K562 (cell line): ENCODE measurements around the gene RAB40B. TPM values are rescaled to one million over a fixed set of nuclear protein-coding genes. Genes with fewer than 3 reads are reported as not detected.

ENCODE experiments used
- ATAC-seq: fragments of 200-7000 bp; cut with Tn5 transposase; 3 replicates; pipeline ENCODE4 v1.9.1; 2020; ENCODE audit warnings: moderate library complexity
- BruUV-seq: library from RNA; stranded (reverse); fragments of 400-500 nt; replicated peaks from 2 replicates; lab custom pipeline; 2021; lab: Mats Ljungman, UMichigan
- CTCF ChIA-PET: fragments of 300-600 bp; formaldehyde crosslinking; extraction: SDS; loops from one replicate; lab custom pipeline; 2021; ENCODE audit warnings: low intra/inter-chr PET ratio; lab: Yijun Ruan, JAX
- POLR2A ChIA-PET: fragments of 300-600, 350-650 bp; sonication (Branson Sonifier 250); formaldehyde crosslinking; extraction: SDS; loops from one replicate; lab custom pipeline; 2021; ENCODE audit warnings: antibody characterized with exemption, inconsistent platforms; lab: Yijun Ruan, JAX
- DNase-seq, 4 experiments: peaks; one replicate each; pipeline versions ENCODE4 v3.0.0 to v3.0.0-alpha.2; 2011 to 2018; ENCODE audit warnings: low spot score in 3 of 4, mixed read lengths in 3 of 4; ENCODE audit errors: extremely low read depth in 1 of 4
- FAIRE-seq: peaks from 2 replicates; lab custom pipeline; 2011; peaks lifted over from hg19 to GRCh38; lab: Jason Lieb, UNC
- H2AFZ ChIP-seq: 2 replicates; pipeline ENCODE4 v1.6.0; 2011; ENCODE audit warnings: low read depth, low read length, control low read depth, inconsistent platforms
- H3K27ac ChIP-seq: fragments of 200-600 bp; 3 replicates; pipeline ENCODE4 v1.8.0; 2011; ENCODE audit warnings: low read depth, mild to moderate bottlenecking, control low read depth, inconsistent platforms, low read length, moderate library complexity, mixed read lengths; ENCODE audit errors: extremely low read depth
- H3K27me3 ChIP-seq, 2 experiments: fragments of 300-600 bp in 1 of 2; 2 replicates in 1 of 2; 3 replicates in 1 of 2; pipeline versions ENCODE4 v1.6.0 to v1.8.0; 2011; ENCODE audit warnings: inconsistent platforms in 2 of 2, low read length in 2 of 2, mild to moderate bottlenecking in 1 of 2, mixed read lengths in 1 of 2, moderate library complexity in 1 of 2; ENCODE audit not compliant: control insufficient read depth in 2 of 2, insufficient read depth in 2 of 2
- H3K36me3 ChIP-seq: fragments of 300-600 bp; 3 replicates; pipeline ENCODE4 v1.8.0; 2011; ENCODE audit warnings: mild to moderate bottlenecking, low read length, inconsistent platforms; ENCODE audit not compliant: control insufficient read depth, insufficient read depth
- H3K4me1 ChIP-seq, 2 experiments: fragments of 200-600 bp in 1 of 2; replicated peaks in 1 of 2; 2 replicates in 1 of 2; 3 replicates in 1 of 2; pipeline versions ENCODE4 v1.5.1 to v1.8.0; 2011; ENCODE audit warnings: inconsistent platforms in 2 of 2, low read length in 2 of 2, mild to moderate bottlenecking in 1 of 2, mixed read lengths in 1 of 2, moderate library complexity in 1 of 2; ENCODE audit not compliant: control insufficient read depth in 2 of 2, insufficient read depth in 2 of 2
- H3K4me2 ChIP-seq: 2 replicates; pipeline ENCODE4 v1.6.1; 2011; ENCODE audit warnings: low read length, control low read depth, inconsistent platforms, mixed read lengths; ENCODE audit not compliant: insufficient read depth
- H3K4me3 ChIP-seq: fragments of 200-600 bp; sonication (generic), shearing (Covaris generic); 2 replicates; pipeline ENCODE4 v1.5.1; 2016; ENCODE audit warnings: control low read depth, inconsistent platforms
- H3K79me2 ChIP-seq: fragments of 200-600 bp; 3 replicates; pipeline ENCODE4 v1.8.0; 2011; ENCODE audit warnings: low read length, inconsistent platforms; ENCODE audit not compliant: control insufficient read depth, insufficient read depth
- H3K9ac ChIP-seq, 2 experiments: 2 replicates each; pipeline versions ENCODE4 v1.6.0 to v1.6.1; 2011; ENCODE audit warnings: low read depth in 2 of 2, low read length in 2 of 2, control low read depth in 1 of 2, inconsistent platforms in 1 of 2, mild to moderate bottlenecking in 1 of 2, mixed read lengths in 1 of 2; ENCODE audit not compliant: insufficient read depth in 1 of 2
- H3K9me1 ChIP-seq: one replicate; pipeline ENCODE4 v1.6.0; 2011; ENCODE audit warnings: inconsistent platforms, mild to moderate bottlenecking, low read length, moderate library complexity; ENCODE audit not compliant: control insufficient read depth, insufficient read depth
- H3K9me3 ChIP-seq: replicated peaks from 2 replicates; pipeline ENCODE4 v1.5.1; 2011; ENCODE audit warnings: low read depth, low read length, inconsistent platforms; ENCODE audit not compliant: control insufficient read depth, insufficient read depth
- H4K20me1 ChIP-seq: replicated peaks from 2 replicates; pipeline ENCODE4 v1.6.1; 2011; ENCODE audit warnings: low read length, inconsistent platforms, mixed read lengths; ENCODE audit not compliant: control insufficient read depth, insufficient read depth
- CREBBP ChIP-seq: IDR thresholded peaks from one replicate; pipeline ENCODE4 v1.6.1; 2012; ENCODE audit warnings: low read depth, mild to moderate bottlenecking, control low read depth, inconsistent platforms, low read length
- HMGN3 ChIP-seq: IDR thresholded peaks from 2 replicates; pipeline ENCODE4 v1.6.1; 2011; ENCODE audit warnings: borderline replicate concordance, low read depth, mild to moderate bottlenecking, mixed read lengths, low read length; ENCODE audit not compliant: insufficient read length; ENCODE audit errors: extremely low read depth
- MTA2 ChIP-seq: fragments of 450-650 bp; IDR thresholded peaks from 2 replicates; pipeline ENCODE4 v1.6.1; 2016; ENCODE audit warnings: low read depth
- NR3C1 ChIP-seq: sonication (generic); formaldehyde crosslinking; IDR thresholded peaks from 2 replicates; pipeline ENCODE4 v1.8.1; 2022; ENCODE audit warnings: missing genetic modification reagents
- RAD51 ChIP-seq: fragments of 450-650 bp; IDR thresholded peaks from 2 replicates; pipeline ENCODE4 v1.7.1; 2016; ENCODE audit warnings: low read depth, mild to moderate bottlenecking, borderline replicate concordance
- SMC3 ChIP-seq: conservative IDR thresholded peaks from 2 replicates; pipeline ENCODE4 v1.6.1; 2011; ENCODE audit warnings: low read depth, low read length, improper control_type of control experiment; ENCODE audit not compliant: insufficient read depth
- WHSC1 ChIP-seq: IDR thresholded peaks from one replicate; pipeline ENCODE4 v1.6.1; 2012; ENCODE audit warnings: low read length, control low read depth, inconsistent platforms
- WGBS: fragments of 100-300 bp; shearing (Covaris generic); methylation state at CpG from one replicate; pipeline ENCODE4 v1.1.6; 2016; ENCODE audit warnings: low coverage, mixed read lengths; ENCODE audit not compliant: insufficient coverage; ENCODE audit errors: missing lambda C conversion rate; 5-methylcytosine and 5-hydroxymethylcytosine counted together
- in situ Hi-C: fragments of 300-500 bp; cut with MboI; formaldehyde crosslinking; loops from 4 replicates; pipeline ENCODE4 v1.15.0; 2018; ENCODE audit warnings: inconsistent platforms, mixed read lengths
- intact Hi-C: fragments of 100-400 bp; cut with micrococcal nuclease; formaldehyde crosslinking; loops from 2 replicates; pipeline ENCODE4 v1.14.2; 2022
- polyA plus RNA-seq, 8 experiments: library from polyadenylated mRNA; depleted of rRNA in 4 of 8; stranded (reverse) in 5 of 8; unstranded in 3 of 8; fragments of >200 nt; fragmentation: Nextera tagmentation in 2 of 8; fragmentation: Illumina TruSeq in 1 of 8; extraction: Ambion mirVana in 2 of 8; extraction: Trizol in 1 of 8; gene quantifications; 2 replicates each; pipeline versions ENCODE4 v1.2.1 to v1.2.3, GENCODE V29; 2011 to 2014; ENCODE audit warnings: inconsistent platforms in 1 of 8, missing spikeins in 1 of 8
- total RNA-seq, 7 experiments: library from RNA; depleted of rRNA in 6 of 7; stranded (reverse); fragments of >200 nt in 6 of 7; fragmentation: Illumina TruSeq in 2 of 7; extraction: Trizol in 2 of 7; gene quantifications; 2 replicates each; pipeline versions ENCODE4 v1.2.1 to v1.2.3, GENCODE V29; 2011 to 2021; ENCODE audit warnings: low replicate concordance in 1 of 7
- TF ChIP-seq, protein P1 (sequence below): fragments of 250-450 bp; sonication (Bioruptor Pico); IDR thresholded peaks from 2 replicates; pipeline ENCODE4 v1.4.0; 2020

Gene RAB40B
- total and polyA plus RNA-seq, 9 of the 15 experiments (the other 6 are each of a cell fraction or from before 2014, with no cell fraction given): 0.13 to 4.6 (median 1.4) TPM

DNA sequence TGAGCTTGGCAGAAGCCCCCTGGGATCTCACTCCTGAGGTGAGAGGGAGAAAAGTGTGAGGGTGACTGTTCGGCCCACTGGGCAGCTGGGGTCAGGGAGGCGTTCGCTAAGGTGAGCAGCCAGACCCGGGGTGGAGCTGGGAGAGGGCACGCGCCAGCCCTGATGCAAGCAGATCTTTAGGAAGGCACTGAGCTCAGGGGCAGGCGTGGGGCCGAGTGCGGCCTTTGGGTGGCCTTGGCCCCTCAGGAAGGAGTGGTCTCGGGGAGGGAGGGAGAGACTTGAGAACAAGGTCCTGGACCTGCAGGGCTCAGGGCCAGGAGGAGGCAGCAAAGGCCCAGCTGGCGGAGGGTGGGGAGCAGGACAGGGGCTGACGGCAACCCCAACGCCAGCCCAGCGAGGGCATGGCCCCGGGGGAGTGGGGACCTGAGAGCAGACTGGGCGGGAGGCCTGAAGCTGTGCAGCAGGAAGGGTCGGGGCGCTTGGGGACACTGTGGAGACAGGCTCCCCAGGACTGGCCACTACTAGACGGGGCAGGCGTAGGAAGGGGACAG, 35.7 kb downstream of the RAB40B start:
- no peak overlapping the region for H3K27ac ChIP-seq
- H3K4me2 ChIP-seq: no peak overlapping the region
- FAIRE-seq (no peak), ATAC-seq (no peak; the same call in 2 of the 3 replicates), DNase-seq (no peak)
- TF ChIP-seq HMGN3: no peak
- ChIA-PET POLR2A (no interaction called here), CTCF (no interaction called here)
- H3K9me1 ChIP-seq: no peaks in the 10 kb centered on the region
- H3K9me3 ChIP-seq: peaks cover 10% of the 10 kb centered on the region
- no peak overlapping the region for H3K4me3 ChIP-seq
- H3K9ac ChIP-seq: peak overlapping the region in 1 of 2 experiments; percentile 45; a peak in 1 of 4 replicates
- no peaks in the 10 kb centered on the region for H3K36me3 ChIP-seq
- in situ Hi-C loops: no loop called here
- no peak overlapping the region for H2AFZ ChIP-seq
- intact Hi-C loops: no loop called here
- no peaks in the 10 kb centered on the region for H3K79me2 ChIP-seq
- peaks cover 0 to 49% of the 10 kb centered on the region in 2 experiments; a peak in 2 of 5 replicates for H3K4me1 ChIP-seq
- no TSS peak for BruUV-seq
- 33% methylated on average over 17 of the region's 20 CpGs for WGBS
- no peaks in the 10 kb centered on the region for H4K20me1 ChIP-seq
- peaks cover 6 to 45% of the 10 kb centered on the region in 2 experiments; a peak in 3 of 5 replicates for H3K27me3 ChIP-seq

- H3K4me1 ChIP-seq: peaks cover 0 to 42% of the 10 kb centered on the region in 2 experiments; a peak in 2 of 5 replicates
- BruUV-seq: no TSS peak
- CTCF ChIA-PET: no interaction called here
Observed at GRCh38 chr17:82661717-82662683, 36.5 kb downstream of the RAB40B start.

More at GRCh38 chr17:82661717-82662683, 36.5 kb downstream of the RAB40B start:
- Histone ChIP-seq H3K79me2 (no peaks in the 10 kb centered on the region), H3K27me3 (peaks cover 6 to 37% of the 10 kb centered on the region in 2 experiments; a peak in 3 of 5 replicates)
- POLR2A ChIA-PET: no interaction called here
- TF ChIP-seq NR3C1 (CRISPR knock-in tag) (no peak), RAD51 (no peak), SMC3 (no peak), CREBBP (no peak), WHSC1 (no peak), MTA2 (no peak)
- TF ChIP-seq, protein P1, sequence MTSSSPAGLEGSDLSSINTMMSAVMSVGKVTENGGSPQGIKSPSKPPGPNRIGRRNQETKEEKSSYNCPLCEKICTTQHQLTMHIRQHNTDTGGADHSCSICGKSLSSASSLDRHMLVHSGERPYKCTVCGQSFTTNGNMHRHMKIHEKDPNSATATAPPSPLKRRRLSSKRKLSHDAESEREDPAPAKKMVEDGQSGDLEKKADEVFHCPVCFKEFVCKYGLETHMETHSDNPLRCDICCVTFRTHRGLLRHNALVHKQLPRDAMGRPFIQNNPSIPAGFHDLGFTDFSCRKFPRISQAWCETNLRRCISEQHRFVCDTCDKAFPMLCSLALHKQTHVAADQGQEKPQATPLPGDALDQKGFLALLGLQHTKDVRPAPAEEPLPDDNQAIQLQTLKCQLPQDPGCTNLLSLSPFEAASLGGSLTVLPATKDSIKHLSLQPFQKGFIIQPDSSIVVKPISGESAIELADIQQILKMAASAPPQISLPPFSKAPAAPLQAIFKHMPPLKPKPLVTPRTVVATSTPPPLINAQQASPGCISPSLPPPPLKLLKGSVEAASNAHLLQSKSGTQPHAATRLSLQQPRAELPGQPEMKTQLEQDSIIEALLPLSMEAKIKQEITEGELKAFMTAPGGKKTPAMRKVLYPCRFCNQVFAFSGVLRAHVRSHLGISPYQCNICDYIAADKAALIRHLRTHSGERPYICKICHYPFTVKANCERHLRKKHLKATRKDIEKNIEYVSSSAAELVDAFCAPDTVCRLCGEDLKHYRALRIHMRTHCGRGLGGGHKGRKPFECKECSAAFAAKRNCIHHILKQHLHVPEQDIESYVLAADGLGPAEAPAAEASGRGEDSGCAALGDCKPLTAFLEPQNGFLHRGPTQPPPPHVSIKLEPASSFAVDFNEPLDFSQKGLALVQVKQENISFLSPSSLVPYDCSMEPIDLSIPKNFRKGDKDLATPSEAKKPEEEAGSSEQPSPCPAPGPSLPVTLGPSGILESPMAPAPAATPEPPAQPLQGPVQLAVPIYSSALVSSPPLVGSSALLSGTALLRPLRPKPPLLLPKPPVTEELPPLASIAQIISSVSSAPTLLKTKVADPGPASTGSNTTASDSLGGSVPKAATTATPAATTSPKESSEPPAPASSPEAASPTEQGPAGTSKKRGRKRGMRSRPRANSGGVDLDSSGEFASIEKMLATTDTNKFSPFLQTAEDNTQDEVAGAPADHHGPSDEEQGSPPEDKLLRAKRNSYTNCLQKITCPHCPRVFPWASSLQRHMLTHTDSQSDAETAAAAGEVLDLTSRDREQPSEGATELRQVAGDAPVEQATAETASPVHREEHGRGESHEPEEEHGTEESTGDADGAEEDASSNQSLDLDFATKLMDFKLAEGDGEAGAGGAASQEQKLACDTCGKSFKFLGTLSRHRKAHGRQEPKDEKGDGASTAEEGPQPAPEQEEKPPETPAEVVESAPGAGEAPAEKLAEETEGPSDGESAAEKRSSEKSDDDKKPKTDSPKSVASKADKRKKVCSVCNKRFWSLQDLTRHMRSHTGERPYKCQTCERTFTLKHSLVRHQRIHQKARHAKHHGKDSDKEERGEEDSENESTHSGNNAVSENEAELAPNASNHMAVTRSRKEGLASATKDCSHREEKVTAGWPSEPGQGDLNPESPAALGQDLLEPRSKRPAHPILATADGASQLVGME (CRISPR knock-in tag): no peak
- TF ChIP-seq, all 486 proteins: peak for 0
- no peaks in the 10 kb centered on the region for H4K20me1 ChIP-seq
- H2AFZ ChIP-seq: no peak overlapping the region
- in situ Hi-C loops (no loop called here), intact Hi-C loops (no loop called here)
- H3K9me3 ChIP-seq: peaks cover 10% of the 10 kb centered on the region
- no peaks in the 10 kb centered on the region for H3K36me3 ChIP-seq
- H3K4me3 ChIP-seq: no peak overlapping the region
- no peaks in the 10 kb centered on the region for H3K9me1 ChIP-seq
- DNase-seq: no peak
- 38% methylated on average over 29 of the region's 31 CpGs for WGBS
- no peak overlapping the region for H3K27ac ChIP-seq
- no peak overlapping the region for H3K4me2 ChIP-seq
- no peak for FAIRE-seq
- H3K9ac ChIP-seq: peak overlapping the region in 1 of 2 experiments; percentile 45; a peak in 2 of 4 replicates
- ATAC-seq: no peak
